ENCODE measurements around the gene RPTOR.
"Not testable (repeated sequence)": the region's sequence is repeated elsewhere in the genome, so short reads cannot be mapped to it uniquely, and the experiment has no call there.

Gene RPTOR

GRCh38 chr17:80673152-80673920, 128.7 kb downstream of the RPTOR start:
- no peak for FAIRE-seq

GRCh38 chr17:80675438-80676095, 130.9 kb downstream of the RPTOR start:
- FAIRE-seq: no peak

GRCh38 chr17:80676096-80676466, 131.4 kb downstream of the RPTOR start:
- FAIRE-seq: no peak

GRCh38 chr17:80676564-80676963, 131.9 kb downstream of the RPTOR start:
- no peak for FAIRE-seq

GRCh38 chr17:80677214-80677756, 132.6 kb downstream of the RPTOR start:
- no peak for FAIRE-seq

- no peak for FAIRE-seq
These were observed 135.2 kb downstream of the RPTOR start for GRCh38 chr17:80679816-80680215.

GRCh38 chr17:80681215-80681614, 136.6 kb downstream of the RPTOR start:
- FAIRE-seq: no peak

GRCh38 chr17:80682372-80682771, 137.7 kb downstream of the RPTOR start:
- no peak for FAIRE-seq

- FAIRE-seq: no peak
These were observed 139.0 kb downstream of the RPTOR start for GRCh38 chr17:80683625-80684104.

GRCh38 chr17:80687839-80688238, 143.2 kb downstream of the RPTOR start:
- no peak for FAIRE-seq

GRCh38 chr17:80689129-80689619, 144.5 kb downstream of the RPTOR start:
- FAIRE-seq: no peak

- no peak for FAIRE-seq
These were observed 147.1 kb downstream of the RPTOR start for GRCh38 chr17:80691784-80692183.

- no peak for FAIRE-seq
These were observed 148.4 kb downstream of the RPTOR start for GRCh38 chr17:80692931-80693467.

- FAIRE-seq: no peak
These were observed 148.9 kb downstream of the RPTOR start for GRCh38 chr17:80693511-80693910.

GRCh38 chr17:80694085-80694991, 149.7 kb downstream of the RPTOR start:
- no peak for FAIRE-seq

GRCh38 chr17:80694992-80695912, 150.6 kb downstream of the RPTOR start:
- FAIRE-seq: no peak

GRCh38 chr17:80695979-80696378, 151.3 kb downstream of the RPTOR start:
- no peak for FAIRE-seq

- FAIRE-seq: no peak
These were observed 151.8 kb downstream of the RPTOR start for GRCh38 chr17:80696456-80696855.

GRCh38 chr17:80696964-80697363, 152.3 kb downstream of the RPTOR start:
- FAIRE-seq: no peak

GRCh38 chr17:80698297-80698696, 153.7 kb downstream of the RPTOR start:
- no peak for FAIRE-seq

GRCh38 chr17:80699205-80699604, 154.6 kb downstream of the RPTOR start:
- not testable (repeated sequence) for FAIRE-seq

Measured in G401.6 (cell line).